GM18520 (cell line): ENCODE measurements around the gene B4GALT2.

ENCODE experiments used
- ATAC-seq: cut with Tn5 transposase; IDR thresholded peaks from one replicate; pipeline ENCODE4 v1.9.1; 2021; ENCODE audit not compliant: unreplicated experiment

The B4GALT2 gene

GRCh38 chr1:44027320-44027719 lies 48.3 kb downstream of the B4GALT2 start:
- no peak for ATAC-seq

- no peak for ATAC-seq
Measured at GRCh38 chr1:44029260-44029910, 50.4 kb downstream of the B4GALT2 start.

GRCh38 chr1:44029911-44030604 lies 51.0 kb downstream of the B4GALT2 start:
- ATAC-seq, result peak; percentile 70

- peak; percentile 12 for ATAC-seq
Measured at GRCh38 chr1:44030605-44031251, 51.7 kb downstream of the B4GALT2 start.

GRCh38 chr1:44031252-44032169 lies 52.5 kb downstream of the B4GALT2 start, which contains the start of gene SLC6A9:
SLC6A9 (minus strand) TSS chr1:44031462; CDS start chr1:44024277, 7,185 bp downstream.
- no peak for ATAC-seq

- no peak for ATAC-seq
Measured at GRCh38 chr1:44032170-44032790, 53.3 kb downstream of the B4GALT2 start.

- no peak for ATAC-seq
Measured at GRCh38 chr1:44033041-44033575, 54.1 kb downstream of the B4GALT2 start.

GRCh38 chr1:44033756-44034155 lies 54.7 kb downstream of the B4GALT2 start:
- ATAC-seq, result no peak

- no peak for ATAC-seq
Measured at GRCh38 chr1:44034423-44034822, 55.4 kb downstream of the B4GALT2 start.

GRCh38 chr1:44034976-44035716 lies 56.1 kb downstream of the B4GALT2 start:
- ATAC-seq, result no peak

GRCh38 chr1:44035726-44036408 lies 56.9 kb downstream of the B4GALT2 start:
- no peak for ATAC-seq

- ATAC-seq, result no peak
Measured at GRCh38 chr1:44036409-44037139, 57.6 kb downstream of the B4GALT2 start.

- ATAC-seq, result no peak
Measured at GRCh38 chr1:44037154-44037553, 58.1 kb downstream of the B4GALT2 start.

GRCh38 chr1:44038876-44039657 lies 60.1 kb downstream of the B4GALT2 start:
- no peak for ATAC-seq

GRCh38 chr1:44040418-44040817 lies 61.4 kb downstream of the B4GALT2 start:
- ATAC-seq, result no peak
